Measurements from ENCODE around the gene NIM1K. TPM values are rescaled to one million over a fixed set of nuclear protein-coding genes. Genes with fewer than 3 reads are reported as not detected.
A peak's percentile ranks its signal among the peaks of the same experiment; 100 is the strongest.
"Not testable (repeated sequence)": the region's sequence is repeated elsewhere in the genome, so short reads cannot be mapped to it uniquely, and the experiment has no call there.

NIM1K gene
- total RNA-seq, 2 donors from 2014 or later = 2.5 to 2.9 TPM

DNA sequence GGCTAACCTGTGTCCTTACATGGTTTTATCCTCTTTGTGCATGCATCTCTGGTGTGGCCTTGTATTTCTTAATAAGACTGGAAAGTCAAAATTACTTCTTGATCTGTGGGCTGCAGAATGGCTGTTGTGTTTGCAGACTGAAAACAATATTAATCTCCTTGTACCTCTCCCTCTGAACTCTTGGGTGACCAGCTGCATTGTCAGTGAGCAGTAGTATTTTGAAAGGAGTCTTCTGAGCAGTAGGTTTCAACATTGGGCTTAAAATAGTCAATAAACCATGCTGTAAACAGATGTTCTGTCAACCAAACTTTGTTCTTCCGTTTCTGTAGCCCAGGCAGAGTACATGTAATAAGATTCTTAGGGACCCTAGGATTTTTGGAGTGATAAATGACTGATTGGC is 26.7 kb upstream of the NIM1K start:
- Mint-ChIP-seq H3K9me3 (no peaks in the 10 kb centered on the region), H3K4me1 (ENCODE audit: low read depth in 2 of 2) (peaks cover 10 to 20% of the 10 kb centered on the region in 2 donors), H3K27ac (no peak overlapping the region), H3K36me3 (peaks cover 42% of the 10 kb centered on the region), H3K4me3 (no peak overlapping the region), H3K27me3 (no peaks in the 10 kb centered on the region)
- ATAC-seq (no peak), DNase-seq (ENCODE audit: low spot score) (no peak)

DNA sequence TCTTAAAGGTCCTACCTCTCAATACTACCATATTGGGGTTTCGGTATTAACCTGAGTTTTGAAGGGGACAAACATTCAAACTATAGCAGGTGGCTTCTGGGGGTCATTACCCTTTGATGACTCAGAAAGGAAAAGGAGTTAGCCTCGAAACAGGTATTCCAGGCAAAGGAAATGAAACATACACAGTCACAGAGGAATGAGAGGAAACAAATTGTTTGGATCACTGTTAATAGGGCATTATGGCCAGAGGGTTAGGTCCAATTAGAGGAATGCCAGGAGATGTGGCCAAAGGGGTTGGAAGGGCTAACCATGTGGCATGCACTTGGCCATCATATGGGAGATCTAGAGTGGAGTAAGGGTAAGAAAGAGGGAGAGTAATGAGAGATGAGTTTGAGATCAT is 23.9 kb upstream of the NIM1K start:
- Mint-ChIP-seq H3K36me3 (peaks cover 37% of the 10 kb centered on the region), H3K4me3 (no peak overlapping the region), H3K27ac (peak overlapping the region in 1 of 2 donors; percentile 1), H3K9me3 (no peaks in the 10 kb centered on the region), H3K4me1 (ENCODE audit: low read depth in 2 of 2) (peaks cover 10 to 14% of the 10 kb centered on the region in 2 donors), H3K27me3 (no peaks in the 10 kb centered on the region)
- ATAC-seq (no peak), DNase-seq (ENCODE audit: low spot score) (no peak)

DNA sequence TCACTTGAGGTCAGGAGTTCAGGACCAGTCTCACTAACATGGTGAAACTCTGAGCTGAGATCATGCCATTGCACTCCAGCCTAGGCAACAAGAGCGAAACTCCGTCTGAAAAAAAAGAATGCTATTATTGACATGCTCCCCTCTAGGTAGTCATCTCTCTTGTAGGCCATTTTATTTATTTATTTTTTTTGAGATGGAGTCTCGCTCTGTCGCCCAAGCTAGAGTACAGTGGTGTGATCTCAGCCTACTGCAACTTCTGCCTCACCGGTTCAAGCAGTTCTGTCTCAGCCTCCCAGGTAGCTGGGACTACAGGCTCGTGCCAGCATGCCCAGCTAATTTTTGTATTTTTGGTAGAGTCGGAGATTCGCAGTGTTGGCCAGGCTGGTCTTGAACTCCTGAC is 20.6 kb upstream of the NIM1K start:
- no peaks in the 10 kb centered on the region for H3K9me3 Mint-ChIP-seq
- H3K4me3 Mint-ChIP-seq = no peak overlapping the region
- H3K27me3 Mint-ChIP-seq = no peaks in the 10 kb centered on the region
- DNase-seq (ENCODE audit: low spot score) (no peak), ATAC-seq (no peak)
- no peak overlapping the region for H3K27ac Mint-ChIP-seq
- H3K36me3 Mint-ChIP-seq = peaks cover 26% of the 10 kb centered on the region
- H3K4me1 Mint-ChIP-seq (ENCODE audit: low read depth in 2 of 2) = peaks cover 4 to 14% of the 10 kb centered on the region in 2 donors

DNA sequence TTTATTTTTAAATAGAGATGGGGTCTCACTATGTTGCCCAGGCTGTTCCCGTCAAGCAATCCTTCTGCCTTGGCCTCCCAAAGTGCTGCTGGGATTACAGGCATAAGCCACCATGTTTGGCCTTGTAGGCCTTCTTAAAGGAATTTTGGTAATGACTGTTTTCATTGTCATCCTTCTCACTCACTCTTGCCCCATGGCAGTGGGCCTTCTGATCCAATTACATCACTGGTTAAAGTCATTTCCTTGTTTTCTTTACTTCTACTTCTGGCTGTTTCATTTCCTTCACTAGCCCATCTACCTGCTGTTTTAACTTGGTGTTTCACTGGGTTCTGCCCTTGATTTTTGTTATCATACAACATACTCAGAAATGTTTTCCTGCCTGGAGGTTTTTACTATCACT is 20.1 kb upstream of the NIM1K start:
- H3K27ac Mint-ChIP-seq = no peak overlapping the region
- ATAC-seq (no peak), DNase-seq (ENCODE audit: low spot score) (no peak)
- no peaks in the 10 kb centered on the region for H3K27me3 Mint-ChIP-seq
- H3K4me3 Mint-ChIP-seq = no peak overlapping the region
- no peaks in the 10 kb centered on the region for H3K9me3 Mint-ChIP-seq
- peaks cover 22% of the 10 kb centered on the region for H3K36me3 Mint-ChIP-seq
- peaks cover 4 to 12% of the 10 kb centered on the region in 2 donors for H3K4me1 Mint-ChIP-seq (ENCODE audit: low read depth in 2 of 2)

DNA sequence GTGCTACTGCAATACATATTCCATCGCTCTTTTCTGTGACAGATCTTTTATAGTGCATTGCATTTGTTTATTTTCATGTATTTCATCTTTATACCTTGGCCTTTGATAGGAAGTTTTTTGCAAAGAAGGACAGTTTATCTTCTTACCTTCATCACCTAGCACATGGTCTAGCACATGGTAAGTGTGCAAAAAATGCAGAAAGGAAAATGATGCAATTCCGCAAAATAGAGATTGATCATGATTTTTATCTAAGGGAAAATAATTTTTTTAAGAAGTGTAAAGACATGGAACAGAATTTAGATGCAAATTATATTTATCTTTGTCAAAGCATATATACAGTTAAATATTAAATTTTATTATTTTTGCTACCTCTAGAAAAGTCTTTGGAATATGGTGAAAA is 19.2 kb upstream of the NIM1K start:
- no peaks in the 10 kb centered on the region for H3K9me3 Mint-ChIP-seq
- DNase-seq (ENCODE audit: low spot score) (no peak), ATAC-seq (no peak)
- no peak overlapping the region for H3K4me3 Mint-ChIP-seq
- H3K4me1 Mint-ChIP-seq (ENCODE audit: low read depth in 2 of 2) = peaks cover 4 to 11% of the 10 kb centered on the region in 2 donors
- H3K27ac Mint-ChIP-seq = no peak overlapping the region
- peaks cover 20% of the 10 kb centered on the region for H3K36me3 Mint-ChIP-seq
- no peaks in the 10 kb centered on the region for H3K27me3 Mint-ChIP-seq

DNA sequence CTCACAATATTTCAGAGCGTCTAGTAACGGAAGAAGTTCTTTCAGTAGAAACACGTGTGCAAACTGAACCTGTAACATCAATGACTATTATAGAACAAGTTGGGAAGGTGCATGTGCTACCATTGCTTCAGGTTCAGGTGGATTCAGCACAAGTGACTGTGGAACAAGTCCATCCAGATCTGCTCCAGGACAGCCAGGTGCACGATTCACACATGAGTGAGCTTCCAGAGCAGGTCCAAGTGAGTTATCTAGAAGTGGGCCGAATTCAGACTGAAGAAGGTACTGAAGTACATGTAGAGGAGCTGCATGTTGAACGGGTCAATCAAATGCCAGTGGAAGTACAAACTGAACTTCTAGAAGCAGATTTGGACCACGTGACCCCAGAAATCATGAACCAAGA is 17.4 kb upstream of the NIM1K start:
- ATAC-seq (no peak), DNase-seq (ENCODE audit: low spot score) (no peak)
- Mint-ChIP-seq H3K4me1 (ENCODE audit: low read depth in 2 of 2) (peaks cover 0 to 6% of the 10 kb centered on the region in 2 donors), H3K27ac (no peak overlapping the region), H3K9me3 (no peaks in the 10 kb centered on the region), H3K27me3 (no peaks in the 10 kb centered on the region), H3K36me3 (peaks cover 12% of the 10 kb centered on the region), H3K4me3 (no peak overlapping the region)

DNA sequence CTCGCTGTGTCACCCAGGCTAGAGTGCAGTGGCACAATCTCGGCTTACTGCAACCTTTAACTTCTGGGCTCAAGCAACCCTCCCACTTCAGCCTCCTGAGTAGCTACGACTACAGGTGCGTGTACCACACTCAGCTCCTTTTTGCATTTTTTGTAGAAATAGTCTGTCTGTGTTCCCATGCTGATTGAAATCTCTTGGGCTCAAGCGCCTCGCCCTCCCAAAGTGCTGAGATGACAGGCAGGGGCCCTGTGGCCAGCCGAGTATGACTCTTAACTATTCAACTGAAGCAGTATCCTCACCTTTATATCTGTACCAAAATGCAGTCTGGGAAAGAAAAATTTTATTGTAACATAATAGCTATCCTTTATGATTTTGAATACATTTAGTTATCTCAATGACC is 12.2 kb upstream of the NIM1K start:
- Mint-ChIP-seq H3K4me3 (no peak overlapping the region), H3K9me3 (no peaks in the 10 kb centered on the region), H3K36me3 (peaks cover under 1% of the 10 kb centered on the region), H3K27me3 (no peaks in the 10 kb centered on the region), H3K27ac (peak overlapping the region in 1 of 2 donors; percentile 10), H3K4me1 (ENCODE audit: low read depth in 2 of 2) (peaks cover 0 to 3% of the 10 kb centered on the region in 2 donors)
- ATAC-seq = no peak
- DNase-seq (ENCODE audit: low spot score) = no peak

DNA sequence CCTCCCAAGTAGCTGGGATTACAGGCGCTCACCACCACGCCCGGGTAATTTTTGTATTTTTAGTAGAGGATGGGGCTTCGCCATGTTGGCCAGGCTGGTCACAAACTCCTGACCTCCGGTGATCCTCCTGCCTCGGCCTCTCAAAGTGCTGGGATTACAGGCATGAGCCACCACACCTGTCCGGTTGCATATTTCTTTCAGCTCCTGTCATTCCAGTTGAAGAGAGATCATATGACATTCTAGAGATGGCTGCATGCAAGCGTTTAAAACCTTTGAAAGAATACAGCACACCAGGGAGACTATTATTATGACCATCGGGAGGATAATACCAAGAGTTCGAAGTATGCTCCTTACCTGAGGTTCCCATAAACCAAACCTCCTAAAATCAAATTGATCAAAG is 9.6 kb upstream of the NIM1K start:
- H3K9me3 Mint-ChIP-seq = no peaks in the 10 kb centered on the region
- DNase-seq (ENCODE audit: low spot score) = no peak
- H3K4me3 Mint-ChIP-seq = no peak overlapping the region

DNA sequence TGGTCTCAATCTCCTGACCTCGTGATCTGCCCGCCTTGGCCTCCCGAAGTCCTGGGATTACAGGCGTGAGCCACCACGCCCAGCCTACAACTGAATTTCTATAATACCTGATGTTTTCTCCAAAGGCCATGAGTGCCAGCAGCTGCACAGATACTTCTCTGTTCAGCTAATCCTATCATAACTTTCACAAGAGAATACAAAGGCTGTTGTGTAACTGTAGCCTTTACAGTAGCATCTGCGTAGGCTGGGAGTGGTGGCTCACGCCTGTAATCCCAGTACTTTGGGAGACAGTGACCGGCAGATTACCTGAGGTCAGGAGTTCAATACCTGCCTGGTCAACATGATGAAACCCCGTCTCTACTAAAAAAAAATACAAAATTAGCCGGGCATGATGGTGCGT is 8.9 kb upstream of the NIM1K start:
- not testable (repeated sequence) for DNase-seq (ENCODE audit: low spot score); H3K4me3 Mint-ChIP-seq; H3K36me3 Mint-ChIP-seq; H3K27me3 Mint-ChIP-seq; ATAC-seq; H3K9me3 Mint-ChIP-seq; H3K4me1 Mint-ChIP-seq (ENCODE audit: low read depth in 2 of 2); H3K27ac Mint-ChIP-seq

More for the DNA sequence above, 9.6 kb upstream of the NIM1K start:
- Mint-ChIP-seq H3K4me1 (ENCODE audit: low read depth in 2 of 2) (peaks cover 0 to 3% of the 10 kb centered on the region in 2 donors), H3K27ac (no peak overlapping the region), H3K27me3 (no peaks in the 10 kb centered on the region), H3K36me3 (no peaks in the 10 kb centered on the region)
- no peak for ATAC-seq

DNA sequence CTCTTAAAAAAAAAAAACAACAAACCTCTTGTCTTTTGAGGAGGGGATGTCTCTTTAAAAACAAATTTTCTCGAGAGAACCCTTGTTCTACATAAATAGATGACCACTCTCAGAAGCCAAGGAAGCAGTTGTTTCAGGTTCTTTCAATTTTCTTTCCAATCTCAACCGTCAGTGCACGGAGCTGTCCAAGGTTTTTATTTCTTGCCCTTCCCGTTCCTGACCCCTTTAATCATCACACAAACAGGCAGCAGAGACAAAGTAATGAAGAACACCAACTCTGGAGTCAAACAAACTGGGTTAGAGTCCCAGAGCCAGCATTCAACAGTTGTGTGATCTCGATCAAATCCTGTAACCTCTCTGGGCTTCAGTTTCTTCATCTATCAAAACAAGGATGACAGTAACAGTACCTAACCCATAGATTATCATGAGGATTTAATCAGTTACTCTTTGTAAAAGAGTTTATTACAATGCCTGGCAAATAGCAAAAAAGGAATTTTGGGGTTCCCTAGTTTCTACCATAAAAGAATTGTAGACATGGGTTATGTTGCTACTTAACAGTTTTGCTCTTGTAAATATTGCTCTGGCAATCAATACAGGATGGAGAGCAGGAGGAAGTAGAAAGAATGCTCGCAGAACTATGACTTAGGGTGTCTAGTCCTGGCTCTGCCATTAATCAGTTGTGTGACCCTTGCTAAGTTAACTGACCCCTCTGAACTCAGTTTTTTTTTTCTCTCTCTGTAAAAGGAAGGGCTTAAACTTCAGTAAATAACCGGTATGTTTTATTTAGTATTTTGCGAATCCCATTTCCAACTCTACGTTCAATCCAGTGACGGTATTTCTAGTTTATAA is 1.0 kb upstream of the NIM1K start:
- H3K27ac Mint-ChIP-seq = no peak overlapping the region
- ATAC-seq (no peak), DNase-seq (ENCODE audit: low spot score) (no peak)
- H3K4me3 Mint-ChIP-seq = peak overlapping the region; percentile 85
- H3K4me1 Mint-ChIP-seq (ENCODE audit: low read depth in 2 of 2) = peaks cover 22 to 28% of the 10 kb centered on the region in 2 donors
- no peaks in the 10 kb centered on the region for H3K9me3 Mint-ChIP-seq
- peaks cover 3 to 10% of the 10 kb centered on the region in 2 donors for H3K27me3 Mint-ChIP-seq
- no peaks in the 10 kb centered on the region for H3K36me3 Mint-ChIP-seq

DNA sequence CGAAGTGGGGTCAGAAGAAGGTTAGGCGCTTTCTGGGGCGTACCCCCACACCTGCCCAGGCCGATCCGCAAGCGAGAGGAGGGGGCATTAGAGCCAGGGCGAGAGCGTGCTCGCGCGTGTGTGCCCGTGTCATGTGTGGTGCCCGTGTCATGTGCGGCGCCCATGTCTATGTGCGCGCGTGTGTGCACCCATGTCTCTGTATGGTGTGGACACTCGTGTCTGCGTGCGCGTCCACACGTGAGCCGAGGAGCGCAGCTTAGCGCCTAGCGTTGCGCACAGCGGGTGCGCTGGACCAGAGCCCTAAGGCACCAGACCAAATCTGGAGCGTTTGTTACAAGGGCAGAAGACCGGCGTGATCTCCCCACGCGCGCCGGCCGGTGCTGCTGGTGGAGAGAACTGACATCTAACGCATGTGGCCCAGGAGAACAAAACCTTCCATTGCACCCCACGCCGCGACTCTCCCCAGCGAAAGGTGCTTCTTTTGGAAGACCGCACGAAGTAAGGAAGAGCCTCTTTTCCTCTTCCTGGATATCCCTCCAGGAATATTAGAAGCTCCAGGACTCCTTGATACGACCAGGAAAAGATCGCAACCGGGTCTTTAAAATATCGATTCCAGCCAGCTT is 644 bp downstream of the NIM1K start:
- H3K4me3 Mint-ChIP-seq = peak overlapping the region; percentile 85
- peaks cover 6 to 10% of the 10 kb centered on the region in 2 donors for H3K27me3 Mint-ChIP-seq
- DNase-seq (ENCODE audit: low spot score) (peak; percentile 61), ATAC-seq (peak; percentile 63 to 65)
- H3K27ac Mint-ChIP-seq = peak overlapping the region in 1 of 2 donors; percentile 83
- no peaks in the 10 kb centered on the region for H3K9me3 Mint-ChIP-seq
- H3K4me1 Mint-ChIP-seq (ENCODE audit: low read depth in 2 of 2) = peaks cover 22 to 28% of the 10 kb centered on the region in 2 donors
- H3K36me3 Mint-ChIP-seq = no peaks in the 10 kb centered on the region

DNA sequence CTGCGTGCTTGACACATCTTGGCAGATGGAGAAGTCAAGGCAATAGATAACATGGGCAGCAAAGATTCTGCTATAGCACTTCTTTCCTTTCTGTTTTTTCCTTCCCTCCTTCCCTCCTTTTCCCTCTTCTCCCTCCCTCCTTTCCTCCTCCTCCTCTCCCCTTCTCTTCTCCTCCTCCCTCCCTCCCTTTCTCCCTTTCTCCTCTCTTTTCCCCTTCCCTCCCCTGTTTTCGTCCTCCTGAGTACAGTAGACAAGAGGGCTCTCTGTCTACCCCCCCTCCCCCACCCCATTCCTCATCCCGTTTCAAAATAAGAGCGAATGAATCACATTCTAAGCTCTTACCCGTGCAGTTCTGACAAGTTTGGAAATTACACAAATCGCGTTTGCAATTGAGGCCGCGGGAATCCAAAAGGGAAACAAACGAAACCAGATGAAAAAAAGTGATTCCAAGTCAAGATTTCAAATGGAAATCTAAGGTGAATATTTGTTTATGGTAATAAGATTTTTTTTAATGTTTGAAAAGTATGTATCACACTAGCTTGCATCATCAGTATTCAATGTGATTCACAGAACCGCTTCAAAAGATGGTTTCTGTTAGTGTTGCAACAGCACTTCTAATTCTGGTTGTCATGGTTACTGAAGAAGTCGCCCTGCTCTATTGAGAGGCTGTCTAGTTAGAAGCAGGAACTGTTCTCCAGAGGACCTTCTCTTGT is 1.3 kb downstream of the NIM1K start:
- H3K9me3 Mint-ChIP-seq = no peaks in the 10 kb centered on the region
- DNase-seq (ENCODE audit: low spot score) (no peak), ATAC-seq (peak; percentile 66 to 72)
- H3K27ac Mint-ChIP-seq = peak overlapping the region; percentile 55 to 83
- H3K27me3 Mint-ChIP-seq = peaks cover 6 to 10% of the 10 kb centered on the region in 2 donors
- no peaks in the 10 kb centered on the region for H3K36me3 Mint-ChIP-seq
- peaks cover 22 to 28% of the 10 kb centered on the region in 2 donors for H3K4me1 Mint-ChIP-seq (ENCODE audit: low read depth in 2 of 2)
- H3K4me3 Mint-ChIP-seq = peak overlapping the region; percentile 85

DNA sequence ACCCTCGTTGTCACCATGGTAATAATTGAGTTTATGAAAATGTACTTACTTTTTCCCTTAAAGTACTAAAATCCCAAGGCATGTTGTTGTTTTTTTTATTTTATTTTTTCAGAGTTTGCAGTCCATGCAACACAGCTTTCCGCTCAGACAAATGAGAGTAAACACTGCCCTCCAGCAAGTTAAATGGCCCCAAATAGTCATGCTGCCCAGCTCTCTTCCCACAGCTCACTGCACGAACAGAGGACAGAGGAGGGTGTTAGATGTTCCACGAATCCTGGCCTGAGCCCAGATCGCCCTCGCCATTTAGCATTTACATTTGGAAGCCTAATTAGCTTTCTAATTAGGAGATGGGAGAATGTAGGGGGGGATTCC is 1.9 kb downstream of the NIM1K start:
- H3K36me3 Mint-ChIP-seq = no peaks in the 10 kb centered on the region
- no peak for ATAC-seq
- peak overlapping the region; percentile 85 for H3K4me3 Mint-ChIP-seq
- DNase-seq (ENCODE audit: low spot score) = no peak
- peaks cover 22 to 28% of the 10 kb centered on the region in 2 donors for H3K4me1 Mint-ChIP-seq (ENCODE audit: low read depth in 2 of 2)
- no peaks in the 10 kb centered on the region for H3K9me3 Mint-ChIP-seq
- H3K27ac Mint-ChIP-seq = peak overlapping the region; percentile 55 to 83
- H3K27me3 Mint-ChIP-seq = peaks cover 6 to 10% of the 10 kb centered on the region in 2 donors

Data from natural killer cell treated with Interleukin-12 subunit alpha and Interleukin-12 subunit beta and Interleukin-15 and Interleukin-18, amount 100 ng/mL, for 72 hours (primary cell).